HG02678 (cell line): Measurements from ENCODE around the gene PSENEN.
"Not testable (repeated sequence)": the region's sequence is repeated elsewhere in the genome, so short reads cannot be mapped to it uniquely, and the experiment has no call there.

Experiments
- ATAC-seq: cut with Tn5 transposase; IDR thresholded peaks from one replicate; pipeline ENCODE4 v1.9.1; 2021; ENCODE audit warnings: mild to moderate bottlenecking, moderate library complexity; ENCODE audit not compliant: unreplicated experiment

Gene PSENEN

GRCh38 chr19:35768082-35768421, 22.6 kb downstream of the PSENEN start:
- ATAC-seq, result no peak

- ATAC-seq, result not testable (repeated sequence)
Observed at GRCh38 chr19:35772362-35772761, 26.9 kb downstream of the PSENEN start.

- no peak for ATAC-seq
Observed at GRCh38 chr19:35773020-35773806, 27.8 kb downstream of the PSENEN start.

GRCh38 chr19:35774274-35775045, 29.0 kb downstream of the PSENEN start:
- no peak for ATAC-seq

- no peak for ATAC-seq
Observed at GRCh38 chr19:35775046-35775297, 29.5 kb downstream of the PSENEN start.

- ATAC-seq, result peak; percentile 94
Observed at GRCh38 chr19:35775298-35776101, 30.0 kb downstream of the PSENEN start, which contains the start of gene ARHGAP33. TSS of gene ARHGAP33 (plus strand) at chr19:35775564. CDS start at chr19:35775659, 95 bp downstream.

GRCh38 chr19:35776102-35776788, 30.8 kb downstream of the PSENEN start:
- no peak for ATAC-seq

- no peak for ATAC-seq
Observed at GRCh38 chr19:35777086-35777841, 31.8 kb downstream of the PSENEN start.

- ATAC-seq, result no peak
Observed at GRCh38 chr19:35777961-35778360, 32.5 kb downstream of the PSENEN start.

GRCh38 chr19:35779033-35779432, 33.6 kb downstream of the PSENEN start:
- ATAC-seq, result no peak

GRCh38 chr19:35780058-35780457, 34.6 kb downstream of the PSENEN start:
- ATAC-seq, result no peak

GRCh38 chr19:35780717-35781116, 35.3 kb downstream of the PSENEN start:
- ATAC-seq, result no peak

- ATAC-seq, result no peak
Observed at GRCh38 chr19:35781650-35782049, 36.2 kb downstream of the PSENEN start.

- no peak for ATAC-seq
Observed at GRCh38 chr19:35782589-35782988, 37.1 kb downstream of the PSENEN start.

- ATAC-seq, result no peak
Observed at GRCh38 chr19:35783469-35784434, 38.3 kb downstream of the PSENEN start.

GRCh38 chr19:35784503-35785338, 39.3 kb downstream of the PSENEN start:
- ATAC-seq, result no peak

GRCh38 chr19:35785339-35785627, 39.8 kb downstream of the PSENEN start:
- ATAC-seq, result no peak

- ATAC-seq, result no peak
Observed at GRCh38 chr19:35786299-35787160, 41.1 kb downstream of the PSENEN start.
